ENCODE data around the gene USP31. TPM values are rescaled to one million over a fixed set of nuclear protein-coding genes. Genes with fewer than 3 reads are reported as not detected.

USP31 gene
- total and polyA plus RNA-seq, 2 of the 8 experiments (the other 6 are each of a cell fraction or from before 2014, with no cell fraction given), result 6.7 to 19.0 TPM

- Histone ChIP-seq H3K79me1 (ENCODE audit: low read depth, low read length) (no peaks in the 10 kb centered on the region), H3K4ac (replicated peaks; ENCODE audit: insufficient read length, low read depth, low read length) (no peak overlapping the region), H2BK20ac (ENCODE audit: low read length) (no peak overlapping the region), H3K23me2 (ENCODE audit: low read depth, low read length) (no peaks in the 10 kb centered on the region; the same call in 1 of the 2 replicates), H3K9ac (replicated peaks in 1 of 4; ENCODE audit: extremely low read depth in 1 of 4, low read depth in 3 of 4, low read length in 3 of 4) (no peak overlapping the region), H2BK120ac (replicated peaks; ENCODE audit: low read depth, low read length) (no peak overlapping the region), H4K91ac (replicated peaks; ENCODE audit: insufficient read length, low read length) (no peak overlapping the region), H2AFZ (ENCODE audit: low read length) (no peak overlapping the region), H3K36me3 (ENCODE audit: control insufficient read depth in 2 of 4, insufficient read depth in 4 of 4, low read length in 3 of 4) (no peaks in the 10 kb centered on the region), H2BK5ac (ENCODE audit: low read depth, low read length) (no peak overlapping the region), H3K79me2 (ENCODE audit: control insufficient read depth in 1 of 2, insufficient read depth in 2 of 2, low read length in 2 of 2) (no peaks in the 10 kb centered on the region), H4K5ac (ENCODE audit: insufficient read length, low read depth, low read length) (no peak overlapping the region), H2BK15ac (ENCODE audit: low read length) (no peak overlapping the region), H3K56ac (replicated peaks; ENCODE audit: insufficient read length, low read depth, low read length) (no peak overlapping the region), H4K20me1 (replicated peaks in 1 of 2; ENCODE audit: control insufficient read depth in 1 of 2, insufficient read depth in 2 of 2, low read length in 2 of 2) (no peaks in the 10 kb centered on the region), H2AK5ac (ENCODE audit: low read depth, low read length) (no peak overlapping the region), H3K4me2 (ENCODE audit: insufficient read depth in 1 of 2, low read depth in 2 of 2, low read length in 2 of 2) (no peak overlapping the region), H3K23ac (ENCODE audit: insufficient read length) (no peak overlapping the region), H3K18ac (ENCODE audit: extremely low read depth, low read length) (no peak overlapping the region), H3K4me1 (replicated peaks in 1 of 4; ENCODE audit: control insufficient read depth in 3 of 4, insufficient read depth in 4 of 4, low read length in 3 of 4) (no peaks in the 10 kb centered on the region), H3K27ac (ENCODE audit: low read depth, low read length) (no peak overlapping the region), H4K8ac (ENCODE audit: extremely low read depth, insufficient read depth, low read length) (no peak overlapping the region), H3K14ac (ENCODE audit: insufficient read length) (no peak overlapping the region), H3K4me3 (ENCODE audit: extremely low read depth in 1 of 4, insufficient read depth in 2 of 4, low read depth in 3 of 4, low read length in 4 of 4) (no peak overlapping the region), H2BK12ac (ENCODE audit: low read depth, low read length) (no peak overlapping the region), H3K9me3 (ENCODE audit: insufficient read depth in 2 of 2, low read depth in 1 of 2, low read length in 1 of 2) (no peaks in the 10 kb centered on the region), H3K27me3 (replicated peaks in 1 of 4; ENCODE audit: control insufficient read depth in 3 of 4, extremely low read depth in 1 of 4, insufficient read depth in 3 of 4, low read length in 3 of 4) (no peaks in the 10 kb centered on the region)
- POLR2A ChIA-PET (ENCODE audit: partially characterized antibody), result no interaction called here
- 92% methylated on average over 4 of the region's 4 CpGs; no CpG with 5 or more reads in 1 of the 2 experiments for WGBS, 2 experiments (ENCODE audit: extremely low coverage in 1 of 2, insufficient coverage in 1 of 2, insufficient read length in 1 of 2, insufficient replicate concordance in 2 of 2, low coverage in 1 of 2, low lambda C conversion rate in 2 of 2, missing lambda C conversion rate in 1 of 2)
- FAIRE-seq (no peak), DNase-seq (ENCODE audit: low read depth in 1 of 2, low spot score in 2 of 2) (no peak)
- CTCF ChIA-PET (ENCODE audit: partially characterized antibody), result interaction anchor here (1.2 kb wide), 1 partner anchor 8 kb away, joined by 4 read pairs; no protein-coding TSS in a partner anchor
- TF ChIP-seq TAF7 (optimal IDR thresholded peaks at IDR 0.05; ENCODE audit: borderline replicate concordance, low read depth, low read length), result no peak
- TF ChIP-seq TCF12 (IDR thresholded peaks at IDR 0.05; ENCODE audit: low read depth, low read length), result no peak
- no peak for TF ChIP-seq KDM1A (IDR thresholded peaks at IDR 0.05; ENCODE audit: borderline replicate concordance, low read length)
- TF ChIP-seq CBX8 (IDR thresholded peaks at IDR 0.05; ENCODE audit: borderline replicate concordance, low read depth, low read length), result no peak
- TF ChIP-seq NANOG (IDR thresholded peaks at IDR 0.05; ENCODE audit: insufficient read depth, low read depth, low read length, poor library complexity, severe bottlenecking), result no peak
- no peak for TF ChIP-seq POLR2AphosphoS5 (IDR thresholded peaks at IDR 0.05; ENCODE audit: low read depth, low read length)
- no peak for TF ChIP-seq CBX5 (IDR thresholded peaks at IDR 0.05; ENCODE audit: low read depth, low read length)
- TF ChIP-seq NRF1 (IDR thresholded peaks at IDR 0.05; ENCODE audit: low read depth, low read length), result no peak
- no peak for TF ChIP-seq SRF (IDR thresholded peaks at IDR 0.05; ENCODE audit: low read depth, low read length)
- TF ChIP-seq TEAD4 (IDR thresholded peaks at IDR 0.05; ENCODE audit: low read depth, low read length), result no peak
- no peak for TF ChIP-seq CREB1 (IDR thresholded peaks at IDR 0.05)
- TF ChIP-seq TBP (IDR thresholded peaks at IDR 0.05; ENCODE audit: low read depth, low read length), result no peak
- no peak for TF ChIP-seq RNF2 (IDR thresholded peaks at IDR 0.05; ENCODE audit: borderline replicate concordance, low read depth, low read length, missing control alignments, poor library complexity, severe bottlenecking)
- TF ChIP-seq SUZ12 (IDR thresholded peaks at IDR 0.05; ENCODE audit: low read length), result no peak
- no peak for TF ChIP-seq HDAC6 (IDR thresholded peaks at IDR 0.05; ENCODE audit: low read depth, low read length)
- no peak for TF ChIP-seq RXRA (IDR thresholded peaks at IDR 0.05; ENCODE audit: insufficient read depth, low read depth, low read length)
Observed at GRCh38 chr16:23024044-23024443, 125.2 kb downstream of the USP31 start.
